GM10248 (cell line): Measurements from ENCODE around the gene LRRC56.

Source experiments
- CTCF ChIA-PET: fragments of 300-600 bp; sonication (Branson Sonifier 250); formaldehyde crosslinking; extraction: SDS; loops from one replicate; lab custom pipeline; 2021; ENCODE audit warnings: antibody characterized with exemption; lab: Yijun Ruan, JAX
- POLR2A ChIA-PET: fragments of 350-650 bp; sonication (Branson Sonifier 250); formaldehyde crosslinking; extraction: SDS; loops from one replicate; lab custom pipeline; 2020; ENCODE audit warnings: antibody characterized with exemption; lab: Yijun Ruan, JAX
- DNase-seq: peaks from one replicate; pipeline ENCODE4 v3.0.0; 2012; ENCODE audit errors: extremely low spot score
- TF ChIP-seq, protein P1 (sequence below): IDR thresholded peaks from 2 replicates; pipeline ENCODE4 v1.5.1; 2012; ENCODE audit warnings: mild to moderate bottlenecking, low read depth; ENCODE audit errors: extremely low read depth, missing control alignments, control extremely low read depth

The LRRC56 gene

DNA sequence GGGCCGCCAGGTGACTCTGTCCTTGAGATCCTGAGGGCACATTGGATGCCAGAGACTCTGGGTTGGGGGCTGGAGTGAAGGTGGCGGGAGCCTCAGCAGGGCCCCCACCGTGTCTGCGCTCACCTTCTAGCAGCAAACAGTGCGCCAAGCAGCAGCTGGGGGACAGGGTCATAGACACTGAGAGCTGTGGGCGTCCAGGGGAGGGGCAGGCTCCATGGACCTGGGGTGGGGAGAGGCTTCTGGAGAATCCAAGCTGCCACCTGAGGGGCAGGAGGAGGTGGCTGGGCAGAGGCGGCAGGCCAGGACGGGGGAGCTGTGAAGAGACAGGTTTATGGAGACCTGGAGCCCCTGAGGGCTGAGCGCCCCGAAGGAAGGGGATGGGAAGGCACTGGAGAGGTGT lies 47.0 kb downstream of the LRRC56 start:
- POLR2A ChIA-PET: interaction anchor here (0.7 to 2.3 kb wide), 2 partner anchors 9 to 11 kb away, joined by 5 to 10 read pairs; partner anchors contain the start of gene PHRF1
- DNase-seq: no peak
- TF ChIP-seq, protein P1, sequence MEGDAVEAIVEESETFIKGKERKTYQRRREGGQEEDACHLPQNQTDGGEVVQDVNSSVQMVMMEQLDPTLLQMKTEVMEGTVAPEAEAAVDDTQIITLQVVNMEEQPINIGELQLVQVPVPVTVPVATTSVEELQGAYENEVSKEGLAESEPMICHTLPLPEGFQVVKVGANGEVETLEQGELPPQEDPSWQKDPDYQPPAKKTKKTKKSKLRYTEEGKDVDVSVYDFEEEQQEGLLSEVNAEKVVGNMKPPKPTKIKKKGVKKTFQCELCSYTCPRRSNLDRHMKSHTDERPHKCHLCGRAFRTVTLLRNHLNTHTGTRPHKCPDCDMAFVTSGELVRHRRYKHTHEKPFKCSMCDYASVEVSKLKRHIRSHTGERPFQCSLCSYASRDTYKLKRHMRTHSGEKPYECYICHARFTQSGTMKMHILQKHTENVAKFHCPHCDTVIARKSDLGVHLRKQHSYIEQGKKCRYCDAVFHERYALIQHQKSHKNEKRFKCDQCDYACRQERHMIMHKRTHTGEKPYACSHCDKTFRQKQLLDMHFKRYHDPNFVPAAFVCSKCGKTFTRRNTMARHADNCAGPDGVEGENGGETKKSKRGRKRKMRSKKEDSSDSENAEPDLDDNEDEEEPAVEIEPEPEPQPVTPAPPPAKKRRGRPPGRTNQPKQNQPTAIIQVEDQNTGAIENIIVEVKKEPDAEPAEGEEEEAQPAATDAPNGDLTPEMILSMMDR: no peak
- CTCF ChIA-PET: interaction anchor here (2.0 to 2.7 kb wide), 2 partner anchors 9 to 30 kb away, joined by 4 to 6 read pairs; partner anchors contain the start of gene PHRF1

DNA sequence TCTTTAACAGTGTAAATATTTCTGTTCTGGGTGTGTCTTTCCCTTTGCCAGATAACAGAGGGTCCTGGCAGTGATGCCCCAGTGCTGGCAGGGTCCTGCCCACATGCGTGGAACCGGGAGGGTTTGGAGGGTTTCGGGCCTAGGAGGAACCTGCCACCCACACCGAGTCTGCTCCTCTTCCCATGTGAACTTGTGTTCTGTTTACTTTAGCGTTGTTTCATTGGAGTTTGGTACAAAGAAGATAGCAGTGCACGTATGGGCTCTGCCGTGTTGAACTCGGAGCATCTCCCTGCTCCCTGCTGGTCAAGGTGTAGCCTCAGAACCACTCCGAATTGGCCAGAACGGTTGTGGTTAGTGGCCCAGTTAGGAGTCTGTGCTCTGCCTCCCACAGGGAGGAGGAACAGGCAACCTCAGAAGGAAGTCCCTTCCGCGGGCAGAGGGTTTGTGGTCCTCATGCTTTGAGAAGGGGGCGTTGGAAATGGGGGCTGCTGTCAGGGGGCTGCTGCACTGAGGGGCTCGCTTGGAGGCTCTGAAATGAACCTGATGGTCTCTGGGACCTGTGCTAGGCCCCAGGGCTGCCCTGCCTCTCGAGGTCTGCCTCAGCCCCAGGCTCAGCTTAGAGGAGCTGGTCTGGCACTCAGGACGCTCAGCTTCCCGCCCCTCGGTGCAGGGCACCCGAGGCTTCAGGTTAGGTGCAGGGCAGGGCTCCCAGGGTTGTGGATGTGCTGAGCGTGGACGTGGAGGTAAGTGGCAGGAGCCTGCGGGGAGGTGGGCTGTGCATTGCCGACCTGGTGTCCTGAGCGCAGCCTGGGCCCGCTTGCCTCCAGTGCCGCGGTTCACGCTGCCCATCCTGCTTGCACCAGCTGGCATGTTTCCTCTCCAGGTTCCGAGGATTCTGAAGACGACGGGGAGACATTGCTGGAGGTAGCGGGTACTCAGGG lies 49.3 kb downstream of the LRRC56 start:
- ChIA-PET CTCF (interaction anchor here (1.9 to 2.7 kb wide), 2 partner anchors 11 to 137 kb away, joined by 4 to 6 read pairs; partner anchors contain the start of gene PHRF1), POLR2A (no interaction called here)
- no peak for DNase-seq
- TF ChIP-seq, protein P1: no peak

DNA sequence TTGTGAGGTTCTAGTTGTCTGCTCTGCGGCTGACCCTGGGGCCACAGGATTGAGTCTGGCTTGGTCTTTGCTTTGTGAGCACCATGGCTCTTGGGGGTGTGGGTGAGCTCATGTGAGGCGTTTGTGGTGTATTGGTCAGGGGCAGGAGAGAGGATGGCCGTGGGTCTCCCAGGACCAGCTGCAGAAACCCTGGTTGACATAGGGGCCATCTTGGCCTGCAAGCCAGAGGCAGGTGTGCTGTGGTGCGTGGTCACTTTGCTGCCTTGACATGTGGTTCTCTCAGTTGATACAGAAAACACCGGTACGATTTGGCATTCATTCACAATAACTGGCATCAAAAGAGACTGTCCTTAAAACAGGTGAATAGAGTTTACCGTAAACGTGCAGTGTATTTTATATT lies 50.2 kb downstream of the LRRC56 start:
- TF ChIP-seq, protein P1: no peak
- POLR2A ChIA-PET: interaction anchor here (0.6 to 0.7 kb wide), 2 partner anchors 9 to 274 kb away, joined by 3 to 5 read pairs; no protein-coding TSS in a partner anchor
- CTCF ChIA-PET: no interaction called here
- DNase-seq: no peak

DNA sequence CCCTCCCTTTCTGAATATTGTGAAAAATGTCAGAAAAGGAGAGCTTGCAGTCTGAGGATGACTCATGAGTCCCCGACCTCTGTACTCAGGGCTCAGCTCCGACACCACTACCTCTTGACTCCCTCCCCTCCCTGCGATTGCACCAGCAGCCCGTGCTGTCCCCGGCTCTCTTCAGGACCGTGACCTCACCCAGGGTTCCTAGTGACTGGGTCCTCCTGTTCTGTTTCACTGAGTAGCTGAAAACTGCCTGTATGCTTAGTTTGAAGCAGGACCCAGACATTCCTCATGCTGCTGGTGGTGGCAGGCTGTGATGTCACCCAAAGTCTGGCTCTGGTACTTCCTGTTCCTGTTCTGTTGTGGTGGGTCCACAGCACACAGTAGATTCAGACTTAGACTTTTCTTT lies 50.7 kb downstream of the LRRC56 start:
- ChIA-PET POLR2A (interaction anchor here (0.6 to 0.7 kb wide), 2 partner anchors 9 to 274 kb away, joined by 3 to 5 read pairs; no protein-coding TSS in a partner anchor), CTCF (no interaction called here)
- TF ChIP-seq, protein P1: no peak

DNA sequence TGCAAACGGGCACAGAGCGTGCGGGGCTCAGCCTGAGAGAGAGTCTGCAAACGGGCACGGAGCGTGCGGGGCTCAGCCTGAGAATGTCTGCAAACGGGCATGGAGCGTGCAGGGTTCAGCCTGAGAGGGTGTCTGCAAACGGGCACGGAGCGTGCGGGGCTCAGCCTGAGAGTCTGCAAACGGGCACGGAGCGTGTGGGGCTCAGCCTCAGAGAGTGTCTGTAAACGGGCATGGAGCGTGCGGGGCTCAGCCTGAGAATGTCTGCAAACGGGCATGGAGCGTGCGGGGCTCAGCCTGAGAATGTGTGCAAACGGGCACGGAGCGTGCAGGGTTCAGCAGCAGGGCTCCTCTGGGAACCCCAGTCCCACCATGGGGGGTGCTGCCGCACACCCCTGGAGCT lies 52.5 kb downstream of the LRRC56 start:
- TF ChIP-seq, protein P1: no peak
- ChIA-PET POLR2A (no interaction called here), CTCF (interaction anchor here (1.5 kb wide), 1 partner anchor 35 kb away, joined by 4 read pairs; no protein-coding TSS in a partner anchor)
- DNase-seq: no peak

More for the DNA sequence above, 50.7 kb downstream of the LRRC56 start:
- no peak for DNase-seq

DNA sequence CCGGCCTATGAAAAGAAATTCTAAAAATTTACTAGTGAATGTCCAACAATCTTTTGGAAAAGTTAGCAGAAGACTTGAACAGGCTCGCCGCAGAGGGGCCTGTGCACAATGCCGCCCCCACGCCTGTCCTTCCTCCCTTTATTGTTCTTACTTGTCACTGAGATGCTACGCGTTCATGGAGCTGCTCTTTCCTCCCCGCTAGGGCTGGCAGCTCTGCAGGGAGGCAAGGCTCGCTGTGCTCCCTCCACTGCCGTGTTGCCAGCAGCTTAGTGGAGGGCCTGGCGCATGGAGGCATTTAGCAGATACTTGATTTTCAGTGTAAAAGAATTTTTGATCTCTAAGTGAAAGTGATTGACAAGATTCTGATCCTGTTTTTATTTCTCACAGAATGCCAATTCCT lies 53.7 kb downstream of the LRRC56 start:
- POLR2A ChIA-PET: interaction anchor here (0.7 to 1.0 kb wide), 2 partner anchors 15 to 59 kb away, joined by 3 read pairs; partner anchors contain the start of gene PHRF1
- DNase-seq: no peak
- CTCF ChIA-PET: interaction anchor here (1.2 kb wide), 1 partner anchor 36 kb away, joined by 3 read pairs; no protein-coding TSS in a partner anchor
- TF ChIP-seq, protein P1: no peak
